GM12878 (cell line): Measurements from ENCODE around the gene ANKRD13A. TPM values are rescaled to one million over a fixed set of nuclear protein-coding genes. Genes with fewer than 3 reads are reported as not detected.

Experiments used
- ATAC-seq: fragments of 200-7000 bp; cut with Tn5 transposase; 3 replicates; pipeline ENCODE4 v1.9.1; 2020; ENCODE audit warnings: mild to moderate bottlenecking, moderate library complexity
- BruUV-seq: library from RNA; stranded (reverse); fragments of 400-500 nt; replicated peaks from 2 replicates; lab custom pipeline; 2021; lab: Mats Ljungman, UMichigan
- CTCF ChIA-PET: fragments of 300-600 bp; sonication (Branson Sonifier 250); formaldehyde crosslinking; extraction: SDS; loops from one replicate; lab custom pipeline; 2021; ENCODE audit warnings: inconsistent platforms; lab: Yijun Ruan, JAX
- POLR2A ChIA-PET: fragments of 350-600 bp; formaldehyde crosslinking; extraction: SDS; loops from one replicate; lab custom pipeline; 2021; ENCODE audit warnings: inconsistent platforms; lab: Charles Lee
- RAD21 ChIA-PET: fragments of 300-600 bp; sonication (Branson Sonifier 250); formaldehyde crosslinking; loops from one replicate; lab custom pipeline; 2023; ENCODE audit warnings: antibody characterized with exemption; ENCODE audit not compliant: unreplicated experiment; lab: Charles Lee
- SMC1A ChIA-PET: fragments of 300-600 bp; sonication (Branson Sonifier 250); formaldehyde crosslinking; loops from one replicate; lab custom pipeline; 2023; ENCODE audit not compliant: unreplicated experiment, uncharacterized antibody; lab: Charles Lee
- DNase-seq: peaks from one replicate; pipeline ENCODE4 v3.0.0-alpha.2; 2011; ENCODE audit warnings: low read depth, low spot score
- FAIRE-seq: peaks from 3 replicates; lab custom pipeline; 2011; peaks lifted over from hg19 to GRCh38; lab: Jason Lieb, UNC
- H2AFZ ChIP-seq: 2 replicates; pipeline ENCODE4 v1.6.0; 2011; ENCODE audit warnings: low read depth, low read length, control low read depth; ENCODE audit not compliant: control insufficient read depth
- H3K27ac ChIP-seq: 2 replicates; pipeline ENCODE4 v1.5.1; 2011; ENCODE audit warnings: control low read depth; ENCODE audit not compliant: control insufficient read depth, insufficient read depth
- H3K27me3 ChIP-seq, 2 experiments: replicated peaks in 1 of 2; 2 replicates each; pipeline versions ENCODE4 v1.6.0 to v1.6.1; 2011; ENCODE audit warnings: low read length in 1 of 2; ENCODE audit not compliant: control insufficient read depth in 2 of 2, insufficient read depth in 2 of 2
- H3K36me3 ChIP-seq, 2 experiments: 2 replicates each; pipeline ENCODE4 v1.5.1; 2011; ENCODE audit warnings: low read length in 1 of 2; ENCODE audit not compliant: control insufficient read depth in 2 of 2, insufficient read depth in 2 of 2
- H3K4me1 ChIP-seq: 2 replicates; pipeline ENCODE4 v1.6.1; 2011; ENCODE audit warnings: mild to moderate bottlenecking, low read length, moderate library complexity, mixed read lengths; ENCODE audit not compliant: control insufficient read depth, insufficient read depth
- H3K4me2 ChIP-seq: 2 replicates; pipeline ENCODE4 v1.6.0; 2011; ENCODE audit warnings: control low read depth; ENCODE audit not compliant: control insufficient read depth, insufficient read depth
- H3K4me3 ChIP-seq: fragments of 200-600 bp; sonication (generic); 2 replicates; pipeline ENCODE4 v1.5.1; 2016
- H3K79me2 ChIP-seq: 2 replicates; pipeline ENCODE4 v1.6.0; 2011; ENCODE audit warnings: low read length; ENCODE audit not compliant: control insufficient read depth, insufficient read depth
- H3K9ac ChIP-seq: 2 replicates; pipeline ENCODE4 v1.8.0; 2011; ENCODE audit warnings: low read length, control low read depth, mixed read lengths; ENCODE audit not compliant: control insufficient read depth, insufficient read depth
- H3K9me3 ChIP-seq: replicated peaks from 3 replicates; pipeline ENCODE4 v1.5.1; 2011; ENCODE audit warnings: mild to moderate bottlenecking, low read length; ENCODE audit not compliant: control insufficient read depth, insufficient read depth
- H4K20me1 ChIP-seq: 2 replicates; pipeline ENCODE4 v1.6.0; 2011; ENCODE audit not compliant: control insufficient read depth, insufficient read depth
- MAX ChIP-seq: IDR thresholded peaks from 2 replicates; pipeline ENCODE4 v1.6.1; 2012; ENCODE audit warnings: low read depth, low read length, improper control_type of control experiment
- SP1 ChIP-seq: IDR thresholded peaks from one replicate; pipeline ENCODE4 v1.6.1; 2011; ENCODE audit warnings: low read depth, low read length
- STAT3 ChIP-seq: IDR thresholded peaks from 2 replicates; pipeline ENCODE4 v1.6.1; 2011; ENCODE audit warnings: low read depth, low read length, improper control_type of control experiment
- TCF7 ChIP-seq: IDR thresholded peaks from 2 replicates; pipeline ENCODE4 v1.6.1; 2014; ENCODE audit warnings: antibody characterized with exemption, borderline replicate concordance
- ZNF384 ChIP-seq: IDR thresholded peaks from 2 replicates; pipeline ENCODE4 v1.6.1; 2012; ENCODE audit warnings: low read depth, mild to moderate bottlenecking, low read length, improper control_type of control experiment, borderline replicate concordance
- ZNF687 ChIP-seq: fragments of 450-650 bp; IDR thresholded peaks from 2 replicates; pipeline ENCODE4 v1.6.1; 2017; ENCODE audit warnings: mild to moderate bottlenecking, moderate library complexity
- WGBS: methylation state at CpG from one replicate; pipeline ENCODE4 v1.1.6; 2016; ENCODE audit warnings: low lambda C conversion rate; ENCODE audit not compliant: insufficient replicate concordance, insufficient coverage; ENCODE audit errors: missing lambda C conversion rate; 5-methylcytosine and 5-hydroxymethylcytosine counted together
- in situ Hi-C: fragments of 300-500 bp; cut with MboI; formaldehyde crosslinking; loops from 9 replicates; pipeline ENCODE4 v1.14.3; 2018; ENCODE audit warnings: mixed read lengths
- intact Hi-C: fragments of 100-400 bp; cut with micrococcal nuclease; formaldehyde crosslinking; loops from one replicate; pipeline ENCODE4 v1.14.2; 2022; ENCODE audit not compliant: unreplicated experiment
- polyA plus RNA-seq, 11 experiments: library from polyadenylated mRNA; depleted of rRNA in 4 of 11; unstranded in 6 of 11; stranded (reverse) in 5 of 11; fragments of >200 nt; fragmentation: Nextera tagmentation in 4 of 11; fragmentation: Illumina TruSeq in 1 of 11; extraction: Ambion mirVana in 4 of 11; extraction: Trizol in 1 of 11; gene quantifications; 1 replicate in 1 of 11; 2 replicates in 10 of 11; pipeline versions ENCODE4 v1.2.1 to v1.2.3, GENCODE V29; 2011 to 2016; ENCODE audit warnings: inconsistent platforms in 2 of 11, missing spikeins in 2 of 11, low read depth in 1 of 11
- total RNA-seq, 4 experiments: library from RNA; depleted of rRNA in 3 of 4; stranded (reverse); fragments of >200 nt in 3 of 4; fragmentation: Illumina TruSeq in 1 of 4; extraction: Trizol in 1 of 4; gene quantifications; 2 replicates each; pipeline versions ENCODE4 v1.2.1 to v1.2.3, GENCODE V29; 2013 to 2021

Gene ANKRD13A
- total and polyA plus RNA-seq, 10 of the 15 experiments (the other 5 are each of a cell fraction or from before 2014, with no cell fraction given) = 10.2 to 93.4 (median 76.5) TPM

GRCh38 chr12:109989380-109989779 is 9.8 kb upstream of the ANKRD13A start:
- Histone ChIP-seq H3K27ac (no peak overlapping the region), H3K9ac (no peak overlapping the region), H3K4me3 (no peak overlapping the region), H2AFZ (no peak overlapping the region), H3K9me3 (no peaks in the 10 kb centered on the region), H4K20me1 (no peaks in the 10 kb centered on the region; the same call in 1 of the 2 replicates), H3K4me2 (no peak overlapping the region; the same call in 1 of the 2 replicates), H3K79me2 (peaks cover 26% of the 10 kb centered on the region), H3K4me1 (peaks cover 9% of the 10 kb centered on the region; the same call in 1 of the 2 replicates), H3K27me3 (no peaks in the 10 kb centered on the region), H3K36me3 (peaks cover 8 to 17% of the 10 kb centered on the region in 2 experiments)
- ChIA-PET RAD21 (no interaction called here), POLR2A (interaction anchor here (1.6 kb wide), 1 partner anchor 10 kb away, joined by 3 read pairs; the partner anchor contains the start of gene ANKRD13A), SMC1A (interaction anchor here (0.9 to 1.7 kb wide), 2 partner anchors 12 to 22 kb away, joined by 3 to 6 read pairs; no protein-coding TSS in a partner anchor), CTCF (interaction anchor here (1.2 kb wide), 1 partner anchor 136 kb away, joined by 3 read pairs; no protein-coding TSS in a partner anchor)
- BruUV-seq = no TSS peak
- DNase-seq (no peak), FAIRE-seq (no peak), ATAC-seq (no peak)
- intact Hi-C loops = no loop called here
- TF ChIP-seq SP1 (no peak), MAX (no peak), STAT3 (no peak), ZNF687 (no peak), TCF7 (no peak), ZNF384 (no peak)
- TF ChIP-seq, all 136 proteins: peak for 0
- in situ Hi-C loops = no loop called here
- 96% methylated on average over 5 of the region's 5 CpGs for WGBS
